Duodenal mucosa (tissue), 2 donors: ENCODE data around the gene NAP1L1.
"Not testable (repeated sequence)": the region's sequence is repeated elsewhere in the genome, so short reads cannot be mapped to it uniquely, and the experiment has no call there.

ENCODE experiments used
- H3K27ac ChIP-seq: one replicate; pipeline ENCODE4 v1.7.0; 2013; ENCODE audit warnings: low read depth, low read length
- H3K27me3 ChIP-seq, 2 donors: one replicate each; pipeline ENCODE4 v1.7.0; 2013; ENCODE audit warnings: low read length in 2 of 2, control low read depth in 1 of 2; ENCODE audit not compliant: insufficient read depth in 2 of 2, control insufficient read depth in 1 of 2
- H3K36me3 ChIP-seq, 2 donors: one replicate each; pipeline ENCODE4 v1.7.0; 2013; ENCODE audit warnings: low read length in 2 of 2, control low read depth in 1 of 2; ENCODE audit not compliant: insufficient read depth in 2 of 2, control insufficient read depth in 1 of 2
- H3K4me1 ChIP-seq, 2 donors: one replicate each; pipeline ENCODE4 v1.7.0; 2013; ENCODE audit warnings: low read length in 2 of 2, control low read depth in 1 of 2; ENCODE audit not compliant: insufficient read depth in 2 of 2, control insufficient read depth in 1 of 2
- H3K4me3 ChIP-seq, 2 donors: one replicate each; pipeline ENCODE4 v1.7.0; 2013; ENCODE audit warnings: low read length in 2 of 2, low read depth in 1 of 2
- H3K9ac ChIP-seq, 2 donors: one replicate each; pipeline ENCODE4 v1.7.0; 2013; ENCODE audit warnings: low read length in 2 of 2, low read depth in 1 of 2
- H3K9me3 ChIP-seq, 2 donors: one replicate each; pipeline ENCODE4 v1.7.0; 2013; ENCODE audit warnings: low read length in 2 of 2, control low read depth in 1 of 2; ENCODE audit not compliant: control insufficient read depth in 1 of 2

The NAP1L1 gene

GRCh38 chr12:75991753-75992152, 92.7 kb downstream of the NAP1L1 start:
- H3K4me3 ChIP-seq = no peak overlapping the region
- H3K27ac ChIP-seq = no peak overlapping the region
- H3K9me3 ChIP-seq = no peaks in the 10 kb centered on the region
- no peaks in the 10 kb centered on the region for H3K27me3 ChIP-seq
- H3K4me1 ChIP-seq = peaks cover 0 to 8% of the 10 kb centered on the region in 2 donors
- no peaks in the 10 kb centered on the region for H3K36me3 ChIP-seq
- no peak overlapping the region for H3K9ac ChIP-seq

DNA sequence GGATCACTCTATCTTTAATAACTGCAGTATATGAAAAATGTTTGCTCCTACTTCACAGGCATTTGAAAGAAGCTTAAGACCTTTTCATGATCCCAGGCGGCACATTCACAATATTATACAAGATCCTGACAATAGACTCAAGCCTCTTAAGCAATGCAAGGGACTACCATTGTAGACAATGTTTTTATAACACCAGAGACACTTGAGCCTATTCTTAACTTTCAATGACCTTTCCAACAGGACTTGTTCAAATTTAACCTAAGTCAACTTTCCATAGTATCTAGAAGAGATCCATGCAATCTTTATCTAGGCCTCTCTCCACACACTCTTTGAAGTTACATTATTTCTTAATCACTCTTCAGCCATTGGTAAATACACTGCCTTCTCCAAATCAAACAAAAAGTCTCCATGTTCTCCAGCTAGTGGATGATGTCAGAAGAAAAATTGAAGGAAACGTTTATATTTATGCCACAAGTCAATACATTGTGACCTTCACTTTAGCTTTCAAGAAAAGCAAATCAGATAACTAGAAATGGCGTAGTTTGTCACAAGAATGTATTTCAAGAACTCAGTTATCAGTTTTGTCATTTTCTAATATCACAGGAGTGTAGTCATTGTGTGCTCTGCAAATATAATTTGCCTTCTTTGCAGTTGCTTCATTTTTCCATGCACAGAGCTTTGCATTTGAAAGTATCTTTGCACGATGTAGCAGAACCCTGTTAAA, 94.1 kb downstream of the NAP1L1 start:
- no peaks in the 10 kb centered on the region for H3K27me3 ChIP-seq
- no peaks in the 10 kb centered on the region for H3K36me3 ChIP-seq
- H3K4me1 ChIP-seq = peaks cover 5 to 22% of the 10 kb centered on the region in 2 donors
- no peak overlapping the region for H3K27ac ChIP-seq
- no peak overlapping the region for H3K9ac ChIP-seq
- H3K4me3 ChIP-seq = no peak overlapping the region
- no peaks in the 10 kb centered on the region for H3K9me3 ChIP-seq

GRCh38 chr12:75987709-75988108, 96.8 kb downstream of the NAP1L1 start:
- not testable (repeated sequence) for H3K27ac ChIP-seq, H3K9ac ChIP-seq, H3K36me3 ChIP-seq, H3K4me3 ChIP-seq, H3K9me3 ChIP-seq, H3K27me3 ChIP-seq
- H3K4me1 ChIP-seq = peaks cover 10 to 25% of the 10 kb centered on the region in 2 donors
